H1 (cell line): ENCODE data around the gene ITFG2. TPM values are rescaled to one million over a fixed set of nuclear protein-coding genes. Genes with fewer than 3 reads are reported as not detected.

Source experiments
- CTCF ChIA-PET: fragments of 300-600 bp; sonication (Branson Sonifier 250); formaldehyde crosslinking; loops from one replicate; lab custom pipeline; 2021; ENCODE audit not compliant: partially characterized antibody; lab: Charles Lee
- POLR2A ChIA-PET: fragments of 300-600 bp; sonication (Branson Sonifier 250); formaldehyde crosslinking; loops from one replicate; lab custom pipeline; 2021; ENCODE audit warnings: inconsistent platforms; ENCODE audit not compliant: partially characterized antibody; lab: Charles Lee
- DNase-seq, 2 experiments: peaks; one replicate each; pipeline versions ENCODE4 v3.0.0 to v3.0.0-alpha.2; 2010 to 2022; ENCODE audit warnings: low spot score in 2 of 2, low read depth in 1 of 2, mixed read lengths in 1 of 2
- FAIRE-seq: peaks from 2 replicates; lab custom pipeline; 2011; peaks lifted over from hg19 to GRCh38; lab: Jason Lieb, UNC
- H2AFZ ChIP-seq: 2 replicates; pipeline ENCODE4 v1.8.1; 2012; ENCODE audit warnings: low read length, inconsistent platforms
- H2AK5ac ChIP-seq: 2 replicates; pipeline ENCODE4 v1.6.1; 2013; ENCODE audit warnings: low read depth, low read length
- H2BK120ac ChIP-seq: replicated peaks from 2 replicates; pipeline ENCODE3; 2013; ENCODE audit warnings: low read depth, low read length, inconsistent platforms
- H2BK12ac ChIP-seq: 2 replicates; pipeline ENCODE4 v1.6.1; 2013; ENCODE audit warnings: low read depth, low read length
- H2BK15ac ChIP-seq: 2 replicates; pipeline ENCODE4 v1.6.1; 2013; ENCODE audit warnings: low read length
- H2BK20ac ChIP-seq: 2 replicates; pipeline ENCODE4 v1.6.1; 2013; ENCODE audit warnings: low read length
- H2BK5ac ChIP-seq: 2 replicates; pipeline ENCODE4 v1.6.1; 2013; ENCODE audit warnings: low read depth, low read length
- H3K14ac ChIP-seq: 2 replicates; pipeline ENCODE4 v1.6.1; 2013; ENCODE audit warnings: inconsistent platforms; ENCODE audit not compliant: insufficient read length
- H3K18ac ChIP-seq: 2 replicates; pipeline ENCODE4 v1.6.1; 2013; ENCODE audit warnings: low read length; ENCODE audit errors: extremely low read depth
- H3K23ac ChIP-seq: 2 replicates; pipeline ENCODE4 v1.6.1; 2013; ENCODE audit warnings: inconsistent platforms; ENCODE audit not compliant: insufficient read length
- H3K23me2 ChIP-seq: 2 replicates; pipeline ENCODE4 v1.6.1; 2013; ENCODE audit warnings: low read depth, low read length
- H3K27ac ChIP-seq: 2 replicates; pipeline ENCODE4 v1.6.1; 2011; ENCODE audit warnings: low read depth, low read length, inconsistent platforms
- H3K27me3 ChIP-seq, 4 experiments: replicated peaks in 1 of 4; 1 replicate in 1 of 4; 2 replicates in 3 of 4; pipeline versions ENCODE4 v1.6.1 to v1.8.1; 2011 to 2013; ENCODE audit warnings: low read length in 3 of 4, mild to moderate bottlenecking in 3 of 4, inconsistent platforms in 2 of 4, mixed read lengths in 2 of 4, moderate library complexity in 1 of 4; ENCODE audit not compliant: control insufficient read depth in 3 of 4, insufficient read depth in 3 of 4; ENCODE audit errors: extremely low read depth in 1 of 4
- H3K36me3 ChIP-seq, 4 experiments: 2 replicates each; pipeline versions ENCODE4 v1.6.1 to v1.8.1; 2011 to 2013; ENCODE audit warnings: mild to moderate bottlenecking in 4 of 4, low read length in 3 of 4, moderate library complexity in 2 of 4, control low read depth in 1 of 4, inconsistent platforms in 1 of 4; ENCODE audit not compliant: insufficient read depth in 4 of 4, control insufficient read depth in 2 of 4
- H3K4ac ChIP-seq: replicated peaks from 2 replicates; pipeline ENCODE3; 2013; ENCODE audit warnings: low read length, low read depth, mixed read lengths, inconsistent platforms; ENCODE audit not compliant: insufficient read length
- H3K4me1 ChIP-seq, 4 experiments: replicated peaks in 1 of 4; 1 replicate in 1 of 4; 2 replicates in 3 of 4; pipeline versions ENCODE4 v1.6.1 to v1.8.1; 2011 to 2013; ENCODE audit warnings: low read length in 3 of 4, inconsistent platforms in 2 of 4, mixed read lengths in 1 of 4; ENCODE audit not compliant: insufficient read depth in 4 of 4, control insufficient read depth in 3 of 4
- H3K4me2 ChIP-seq, 2 experiments: 2 replicates each; pipeline versions ENCODE4 v1.6.1 to v1.8.1; 2011 to 2013; ENCODE audit warnings: low read depth in 2 of 2, low read length in 2 of 2, control low read depth in 1 of 2, inconsistent platforms in 1 of 2, mild to moderate bottlenecking in 1 of 2; ENCODE audit not compliant: insufficient read depth in 1 of 2
- H3K4me3 ChIP-seq, 4 experiments: fragments of 200-600, 300-600 bp in 1 of 4; sonication (generic), shearing (Covaris generic), sonication (Bioruptor Twin) in 1 of 4; 2 replicates each; pipeline versions ENCODE4 v1.5.1 to v1.8.1; 2011 to 2016; ENCODE audit warnings: low read length in 4 of 4, low read depth in 3 of 4, control low read depth in 2 of 4, inconsistent platforms in 2 of 4, mild to moderate bottlenecking in 2 of 4, mixed read lengths in 1 of 4, moderate library complexity in 1 of 4; ENCODE audit not compliant: insufficient read depth in 2 of 4; ENCODE audit errors: extremely low read depth in 1 of 4
- H3K56ac ChIP-seq: replicated peaks from 2 replicates; pipeline ENCODE3; 2013; ENCODE audit warnings: low read depth, mild to moderate bottlenecking, mixed read lengths, low read length, inconsistent platforms; ENCODE audit not compliant: insufficient read length
- H3K79me1 ChIP-seq: 2 replicates; pipeline ENCODE4 v1.6.1; 2013; ENCODE audit warnings: low read depth, low read length, control low read depth
- H3K79me2 ChIP-seq, 2 experiments: 2 replicates each; pipeline versions ENCODE4 v1.6.1 to v1.8.1; 2012 to 2013; ENCODE audit warnings: low read length in 2 of 2, mild to moderate bottlenecking in 2 of 2, inconsistent platforms in 1 of 2; ENCODE audit not compliant: insufficient read depth in 2 of 2, control insufficient read depth in 1 of 2
- H3K9ac ChIP-seq, 4 experiments: replicated peaks in 1 of 4; 1 replicate in 1 of 4; 2 replicates in 3 of 4; pipeline versions ENCODE4 v1.6.1 to v1.8.1; 2011 to 2013; ENCODE audit warnings: low read depth in 3 of 4, low read length in 3 of 4, control low read depth in 2 of 4, mild to moderate bottlenecking in 2 of 4, moderate library complexity in 2 of 4, inconsistent platforms in 1 of 4; ENCODE audit errors: extremely low read depth in 1 of 4
- H3K9me3 ChIP-seq, 2 experiments: 2 replicates each; pipeline versions ENCODE4 v1.6.1 to v1.8.1; 2012 to 2013; ENCODE audit warnings: mild to moderate bottlenecking in 2 of 2, moderate library complexity in 2 of 2, control low read depth in 1 of 2, inconsistent platforms in 1 of 2, low read depth in 1 of 2, low read length in 1 of 2, mixed read lengths in 1 of 2; ENCODE audit not compliant: insufficient read depth in 2 of 2
- H4K20me1 ChIP-seq, 2 experiments: replicated peaks in 1 of 2; 2 replicates each; pipeline versions ENCODE3 to v1.8.1; 2011 to 2013; ENCODE audit warnings: inconsistent platforms in 2 of 2, low read length in 2 of 2, mild to moderate bottlenecking in 1 of 2; ENCODE audit not compliant: insufficient read depth in 2 of 2, control insufficient read depth in 1 of 2
- H4K5ac ChIP-seq: 2 replicates; pipeline ENCODE4 v1.6.1; 2013; ENCODE audit warnings: low read length, low read depth, mixed read lengths, inconsistent platforms; ENCODE audit not compliant: insufficient read length
- H4K8ac ChIP-seq: 2 replicates; pipeline ENCODE4 v1.8.0; 2013; ENCODE audit warnings: mild to moderate bottlenecking, moderate library complexity, low read length, inconsistent platforms; ENCODE audit not compliant: insufficient read depth; ENCODE audit errors: extremely low read depth
- H4K91ac ChIP-seq: replicated peaks from 2 replicates; pipeline ENCODE3; 2013; ENCODE audit warnings: low read length, mixed read lengths, inconsistent platforms; ENCODE audit not compliant: insufficient read length
- CREB1 ChIP-seq: IDR thresholded peaks from 2 replicates; pipeline ENCODE4 v1.6.1; 2012; ENCODE audit warnings: inconsistent platforms
- CTCF ChIP-seq, 3 experiments: IDR thresholded peaks; 1 replicate in 2 of 3; 2 replicates in 1 of 3; pipeline versions ENCODE4 v1.5.1 to v1.6.1; 2011; ENCODE audit warnings: low read length in 3 of 3, mild to moderate bottlenecking in 3 of 3, inconsistent platforms in 2 of 3, low read depth in 1 of 3, moderate library complexity in 1 of 3; ENCODE audit not compliant: insufficient read depth in 1 of 3; ENCODE audit errors: control extremely low read depth in 1 of 3
- EP300 ChIP-seq, 2 experiments: IDR thresholded peaks; 1 replicate in 1 of 2; 2 replicates in 1 of 2; pipeline ENCODE4 v1.6.1; 2011 to 2012; ENCODE audit warnings: low read depth in 2 of 2, low read length in 2 of 2, mild to moderate bottlenecking in 2 of 2, borderline replicate concordance in 1 of 2, inconsistent platforms in 1 of 2, moderate library complexity in 1 of 2
- KDM5A ChIP-seq: fragments of 200-600 bp; IDR thresholded peaks from 2 replicates; pipeline ENCODE4 v1.7.1; 2012; ENCODE audit warnings: mild to moderate bottlenecking, low read length, inconsistent platforms, mixed read lengths
- MAX ChIP-seq: IDR thresholded peaks from 2 replicates; pipeline ENCODE4 v1.6.1; 2012; ENCODE audit warnings: inconsistent platforms
- RAD21 ChIP-seq, 2 experiments: IDR thresholded peaks in 1 of 2; conservative IDR thresholded peaks in 1 of 2; 2 replicates each; pipeline ENCODE4 v1.6.1; 2011; ENCODE audit warnings: low read depth in 2 of 2, low read length in 2 of 2, improper control_type of control experiment in 1 of 2, inconsistent platforms in 1 of 2, mild to moderate bottlenecking in 1 of 2, moderate library complexity in 1 of 2
- TAF1 ChIP-seq: IDR thresholded peaks from 2 replicates; pipeline ENCODE4 v1.6.1; 2011; ENCODE audit warnings: mild to moderate bottlenecking, low read depth, low read length
- TEAD4 ChIP-seq: IDR thresholded peaks from 2 replicates; pipeline ENCODE4 v1.6.1; 2012; ENCODE audit warnings: low read depth, low read length, inconsistent platforms, mixed read lengths
- WGBS, 2 experiments: shearing (Covaris generic) in 1 of 2; methylation state at CpG; one replicate each; pipeline versions ENCODE4 v1.1.6 to v1.1.7; 2013 to 2015; ENCODE audit warnings: low lambda C conversion rate in 2 of 2, mixed read lengths in 2 of 2, inconsistent platforms in 1 of 2, low coverage in 1 of 2, missing lambda C conversion rate in 1 of 2; ENCODE audit not compliant: insufficient replicate concordance in 2 of 2, insufficient coverage in 1 of 2, insufficient read length in 1 of 2; ENCODE audit errors: extremely low coverage in 1 of 2, missing lambda C conversion rate in 1 of 2; 5-methylcytosine and 5-hydroxymethylcytosine counted together
- polyA plus RNA-seq, 7 experiments: library from polyadenylated mRNA; depleted of rRNA in 3 of 7; stranded (reverse) in 5 of 7; unstranded in 2 of 7; fragments of >200 nt in 5 of 7; fragments of 200-250 nt in 2 of 7; gene quantifications; 1 replicate in 5 of 7; 2 replicates in 1 of 7; 4 replicates in 1 of 7; pipeline versions ENCODE4 v1.2.1 to v1.2.3, GENCODE V29; 2011 to 2013; ENCODE audit warnings: missing spikeins in 2 of 7, mixed read lengths in 2 of 7
- total RNA-seq: library from RNA; stranded (reverse); fragmentation: NEBNext Ultra II Directional; extraction: Animal tissue kit (Norgen Biotek cat#: 25700); gene quantifications from 2 replicates; pipeline ENCODE4 v1.2.1, GENCODE V29; 2021

The ITFG2 gene
- total and polyA plus RNA-seq, 2 of the 8 experiments (the other 6 are each of a cell fraction or from before 2014, with no cell fraction given) = 15.0 to 22.9 TPM

- Histone ChIP-seq H2AK5ac (no peak overlapping the region), H3K4me3 (no peak overlapping the region), H3K9ac (no peak overlapping the region), H3K9me3 (no peaks in the 10 kb centered on the region), H2AFZ (no peak overlapping the region), H3K56ac (no peak overlapping the region), H4K8ac (peak overlapping the region; percentile 85; the same call in 1 of the 2 replicates), H2BK15ac (no peak overlapping the region), H3K36me3 (peaks cover 0 to 8% (median 4%) of the 10 kb centered on the region in 4 experiments; a peak in 4 of 8 replicates), H2BK20ac (no peak overlapping the region), H3K14ac (no peak overlapping the region), H3K4me2 (no peak overlapping the region; a peak in 1 of 4 replicates), H2BK12ac (no peak overlapping the region), H3K4me1 (peaks cover 0 to 6% (median under 1%) of the 10 kb centered on the region in 4 experiments; a peak in 4 of 7 replicates), H4K5ac (peak overlapping the region; percentile 57), H3K23ac (no peak overlapping the region), H3K27ac (no peak overlapping the region), H3K4ac (no peak overlapping the region), H3K18ac (no peak overlapping the region), H4K91ac (no peak overlapping the region), H3K79me1 (no peaks in the 10 kb centered on the region), H2BK120ac (no peak overlapping the region), H3K79me2 (no peaks in the 10 kb centered on the region), H4K20me1 (peaks cover 3 to 5% of the 10 kb centered on the region in 2 experiments), H3K23me2 (no peaks in the 10 kb centered on the region), H3K27me3 (no peaks in the 10 kb centered on the region), H2BK5ac (no peak overlapping the region)
- WGBS, 2 experiments = 16% methylated on average over 11 of the region's 11 CpGs; no CpG with 5 or more reads in 1 of the 2 experiments
- CTCF ChIA-PET = interaction anchor here (0.6 to 6.5 kb wide), 31 partner anchors 9 to 1075 kb away, joined by 3 to 84 read pairs (median 4); partner anchors contain the start of genes FOXM1, NRIP2, RHNO1 and TULP3
- peak; percentile 86 for FAIRE-seq
- peak; percentile 82 to 98 for DNase-seq
- peak in 1 of 2 experiments; percentile 20; a peak in 1 of 3 replicates for TF ChIP-seq EP300 (IDR thresholded peaks at IDR 0.05; ENCODE audit: borderline replicate concordance in 1 of 2, low read depth in 2 of 2, low read length in 2 of 2)
- TF ChIP-seq TEAD4 = 0 out of 2 replicates have a peak, but pooled peaks have one; percentile 46
- TF ChIP-seq CREB1 = 0 out of 2 replicates have a peak, but pooled peaks have one; percentile 20
- no peak for TF ChIP-seq TAF1
- 0 out of 2 replicates have a peak, but pooled peaks have one; percentile 19 for TF ChIP-seq MAX
- peak; percentile 68 to 73 for TF ChIP-seq RAD21 (IDR thresholded peaks at IDR 0.05 in 1 of 2, conservative IDR thresholded peaks at IDR 0.05 in 1 of 2; ENCODE audit: low read depth in 2 of 2, low read length in 2 of 2)
- peak; percentile 91 to 97 (median 93) for TF ChIP-seq CTCF (IDR thresholded peaks at IDR 0.05; ENCODE audit: control extremely low read depth in 1 of 3, insufficient read depth in 1 of 3, low read depth in 1 of 3, low read length in 3 of 3)
- TF ChIP-seq KDM5A = no peak
- POLR2A ChIA-PET = interaction anchor here (0.7 to 1.9 kb wide), 10 partner anchors 11 to 108 kb away, joined by 3 to 7 read pairs (median 4); partner anchors contain the start of genes FOXM1, NRIP2, RHNO1 and TULP3
Observed at GRCh38 chr12:2853626-2854025, 41.2 kb downstream of the ITFG2 start.
